HG02759 (cell line): ENCODE data around the gene LPIN2.
"Not testable (repeated sequence)": the region's sequence is repeated elsewhere in the genome, so short reads cannot be mapped to it uniquely, and the experiment has no call there.

Source experiments
- ATAC-seq: cut with Tn5 transposase; IDR thresholded peaks from one replicate; pipeline ENCODE4 v1.9.1; 2021; ENCODE audit warnings: mild to moderate bottlenecking, moderate library complexity; ENCODE audit not compliant: unreplicated experiment

The LPIN2 gene

DNA sequence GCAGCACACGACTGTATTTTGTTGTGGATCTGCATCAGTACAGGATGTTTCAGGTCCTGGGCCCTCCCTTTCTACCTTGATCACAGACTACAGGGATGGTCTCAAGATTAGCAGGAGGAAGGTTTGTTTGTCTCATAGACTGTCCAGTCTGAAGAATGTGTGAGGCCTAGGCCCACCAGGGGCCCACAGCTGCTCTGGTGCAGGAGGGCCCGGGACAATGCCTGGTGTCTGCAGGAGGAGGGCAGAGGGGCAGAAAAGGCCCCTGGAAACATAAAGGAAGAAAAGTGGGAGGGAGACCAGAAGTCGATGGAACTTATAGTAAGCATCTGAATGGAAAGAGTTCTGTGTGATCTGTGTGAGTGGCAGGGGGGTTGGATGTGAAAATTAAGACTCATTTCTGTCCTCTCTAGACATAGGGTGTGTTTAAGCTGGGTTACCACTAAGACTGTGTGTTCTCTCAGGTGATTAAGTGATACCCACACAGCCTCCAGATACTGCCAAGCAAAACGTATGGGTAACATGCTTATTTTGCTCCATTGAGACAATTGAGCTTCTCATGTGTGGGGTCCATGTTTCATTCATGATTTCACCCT lies 33.4 kb upstream of the LPIN2 start:
- ATAC-seq, result no peak

- ATAC-seq, result no peak
Observed at GRCh38 chr18:3044931-3045698, 32.2 kb upstream of the LPIN2 start.

DNA sequence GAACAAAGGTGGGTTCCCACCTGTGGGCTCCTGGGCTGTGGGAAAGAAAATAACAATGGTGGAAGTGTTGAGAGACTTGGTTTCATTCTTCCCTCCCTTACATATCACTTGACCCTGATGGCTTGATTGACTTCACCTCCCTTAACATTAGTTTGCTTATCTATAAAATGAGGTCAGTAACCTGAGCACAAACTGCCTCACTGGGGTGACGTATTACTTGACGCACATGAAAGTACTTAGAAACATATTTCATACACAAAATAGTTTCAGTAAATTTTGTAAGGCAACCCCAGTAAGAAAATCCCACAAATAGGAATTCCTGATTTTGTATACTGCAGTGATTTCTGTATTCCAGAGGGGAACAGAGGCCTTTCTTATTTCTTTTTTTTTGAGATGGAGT lies 29.4 kb upstream of the LPIN2 start:
- no peak for ATAC-seq

DNA sequence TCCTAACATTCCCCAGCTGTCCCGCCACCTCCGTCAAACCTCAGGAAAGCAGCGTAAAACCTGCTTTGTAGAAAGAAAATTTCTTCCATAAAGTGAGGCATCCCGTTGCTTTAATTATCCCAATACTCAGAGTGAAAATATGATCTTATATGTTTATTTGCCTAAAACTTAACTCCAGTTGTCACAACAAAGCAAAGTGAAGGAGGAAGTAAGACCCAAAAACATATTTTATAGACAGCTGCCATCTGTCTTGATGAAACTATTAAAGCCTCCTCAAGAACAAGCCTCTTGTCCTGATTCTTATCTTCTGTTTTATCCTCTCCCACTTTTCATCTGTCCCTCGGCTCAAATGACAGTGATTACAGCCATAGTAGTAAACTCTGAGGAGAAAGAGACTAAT lies 28.9 kb upstream of the LPIN2 start:
- no peak for ATAC-seq

DNA sequence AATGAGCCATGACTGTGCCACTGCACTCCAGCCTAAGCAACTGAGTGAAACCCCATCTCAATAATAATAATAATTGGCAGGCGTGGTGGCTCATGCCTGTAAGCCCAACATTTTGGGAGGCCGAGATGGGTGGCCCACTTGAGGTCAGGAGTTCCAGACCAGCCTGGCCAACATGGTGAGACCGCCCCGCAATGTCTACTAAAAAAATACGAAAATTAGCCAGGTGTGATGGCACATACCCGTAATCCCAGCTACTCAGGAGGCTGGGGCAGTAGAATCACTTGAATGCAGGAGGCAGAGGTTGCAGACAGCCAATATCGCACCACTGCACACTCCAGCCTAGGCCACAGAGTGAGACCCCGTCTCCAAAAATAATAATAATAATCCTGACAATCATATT lies 27.9 kb upstream of the LPIN2 start:
- ATAC-seq, result no peak

- no peak for ATAC-seq
Observed at GRCh38 chr18:3040173-3040572, 27.2 kb upstream of the LPIN2 start.

DNA sequence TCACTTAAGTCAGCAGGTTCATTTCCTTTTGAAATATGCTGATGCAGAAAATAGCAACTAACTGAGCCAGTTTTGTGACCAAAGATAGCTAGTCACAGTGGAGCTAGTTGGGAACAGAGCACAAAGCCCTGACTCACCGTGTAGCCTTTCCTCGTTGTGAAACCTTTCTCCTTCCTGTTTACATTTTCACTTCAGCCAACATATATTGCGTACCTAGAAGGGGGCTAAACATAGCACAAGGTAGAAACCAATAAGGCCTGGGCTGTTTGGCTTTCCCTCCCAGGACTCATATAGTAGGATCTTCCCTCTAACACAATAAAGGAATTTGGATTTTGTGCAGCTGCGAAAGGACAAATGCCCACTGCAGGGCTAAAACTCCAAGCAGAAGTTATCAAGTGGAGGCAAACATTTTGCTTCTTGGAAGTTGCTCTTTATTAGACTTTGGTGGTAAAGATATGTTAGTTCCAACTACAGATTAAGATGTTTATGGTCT lies 24.5 kb upstream of the LPIN2 start:
- peak; percentile 95 for ATAC-seq

- no peak for ATAC-seq
Observed at GRCh38 chr18:3036108-3036507, 23.2 kb upstream of the LPIN2 start.

DNA sequence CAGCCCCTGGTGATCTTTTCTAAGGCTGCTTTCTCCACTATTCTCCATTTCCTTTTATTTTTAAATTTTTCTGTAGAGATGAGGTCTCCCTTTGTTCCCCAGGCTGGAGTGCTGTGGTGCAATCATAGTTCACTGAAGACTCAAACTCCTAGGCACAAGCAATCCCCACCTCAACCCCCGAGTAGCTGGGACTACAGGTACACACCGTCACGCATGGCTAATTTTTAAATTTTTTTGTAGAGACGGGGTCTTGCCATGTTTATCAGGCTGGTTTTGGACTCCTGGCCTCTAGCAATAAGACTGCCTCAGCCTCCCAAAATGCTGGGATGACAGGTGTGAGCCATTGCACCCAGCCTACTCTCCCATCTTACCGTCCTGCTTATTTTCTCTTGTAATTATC lies 22.7 kb upstream of the LPIN2 start:
- no peak for ATAC-seq

- no peak for ATAC-seq
Observed at GRCh38 chr18:3032721-3033120, 19.8 kb upstream of the LPIN2 start.

DNA sequence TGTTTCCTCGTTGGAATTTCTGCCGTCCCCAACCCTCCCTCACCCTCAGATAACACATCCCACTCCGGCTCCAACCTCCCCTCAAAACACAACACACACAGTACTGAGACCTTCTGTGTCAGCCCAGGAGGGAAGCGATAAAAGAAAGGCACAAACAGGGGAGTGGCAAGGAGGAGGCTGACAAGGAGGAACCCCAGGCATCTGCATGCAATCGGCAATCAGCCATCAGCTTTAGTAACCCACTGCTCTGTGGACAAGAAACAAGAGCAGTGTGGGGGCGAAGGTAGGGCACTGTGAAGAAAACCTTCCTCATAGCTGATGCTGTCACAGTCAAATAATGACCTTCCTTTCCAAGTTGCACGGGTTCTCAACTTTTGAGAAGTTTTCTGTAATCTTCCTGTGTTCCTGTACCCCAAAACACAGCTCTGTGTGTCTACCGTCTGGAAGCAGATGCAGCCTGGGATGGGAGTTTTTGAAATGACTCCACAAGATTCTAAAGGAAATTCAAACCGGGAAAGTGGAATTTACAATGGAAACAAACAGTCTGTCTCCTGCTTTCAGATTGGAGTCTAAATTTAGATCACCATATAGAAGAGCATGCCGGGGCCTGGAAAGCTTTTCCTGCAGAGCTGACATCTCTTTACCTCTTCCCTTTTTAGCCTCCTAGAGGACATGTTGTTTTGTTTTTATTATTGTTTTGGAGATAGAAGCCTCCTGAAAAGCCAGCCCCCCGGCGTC lies 16.4 kb upstream of the LPIN2 start:
- ATAC-seq, result no peak

- ATAC-seq, result not testable (repeated sequence)
Observed at GRCh38 chr18:3028115-3028514, 15.2 kb upstream of the LPIN2 start.

GRCh38 chr18:3027370-3027891 lies 14.5 kb upstream of the LPIN2 start:
- no peak for ATAC-seq

DNA sequence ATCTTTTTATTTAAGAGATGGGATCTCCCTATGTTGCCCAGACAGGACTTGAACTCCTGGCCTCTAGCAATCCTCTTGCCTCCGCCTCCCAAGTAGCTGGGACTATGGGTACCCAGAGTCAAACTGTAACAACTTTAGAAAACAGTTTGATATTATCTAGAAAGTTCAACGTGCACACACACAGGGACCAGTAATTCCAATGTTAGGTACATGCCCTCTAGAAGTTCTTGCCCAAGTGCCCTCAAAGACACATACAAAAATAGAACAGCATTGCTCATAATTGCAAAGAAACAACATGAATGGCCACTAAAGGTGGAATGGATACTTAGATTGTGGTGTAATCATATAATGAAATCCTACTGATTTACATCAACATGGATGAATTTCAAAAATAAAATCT lies 12.6 kb upstream of the LPIN2 start:
- no peak for ATAC-seq

DNA sequence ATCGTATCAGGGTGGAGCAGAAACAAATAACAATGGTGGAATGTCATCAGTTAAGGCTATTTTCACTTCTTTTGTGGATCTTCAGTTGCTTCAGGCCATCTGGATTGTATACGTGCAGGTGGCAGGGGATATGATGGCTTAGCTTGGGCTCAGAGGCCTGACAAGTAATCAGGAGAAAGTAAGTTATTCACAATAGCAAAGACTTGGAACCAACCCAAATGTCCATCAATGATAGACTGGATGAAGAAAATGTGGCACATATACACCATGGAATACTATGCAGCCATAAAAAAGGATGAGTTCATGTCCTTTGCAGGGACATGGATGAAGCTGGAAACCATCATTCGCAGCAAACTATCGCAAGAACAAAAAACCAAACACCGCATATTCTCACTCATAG lies 10.7 kb upstream of the LPIN2 start:
- not testable (repeated sequence) for ATAC-seq

DNA sequence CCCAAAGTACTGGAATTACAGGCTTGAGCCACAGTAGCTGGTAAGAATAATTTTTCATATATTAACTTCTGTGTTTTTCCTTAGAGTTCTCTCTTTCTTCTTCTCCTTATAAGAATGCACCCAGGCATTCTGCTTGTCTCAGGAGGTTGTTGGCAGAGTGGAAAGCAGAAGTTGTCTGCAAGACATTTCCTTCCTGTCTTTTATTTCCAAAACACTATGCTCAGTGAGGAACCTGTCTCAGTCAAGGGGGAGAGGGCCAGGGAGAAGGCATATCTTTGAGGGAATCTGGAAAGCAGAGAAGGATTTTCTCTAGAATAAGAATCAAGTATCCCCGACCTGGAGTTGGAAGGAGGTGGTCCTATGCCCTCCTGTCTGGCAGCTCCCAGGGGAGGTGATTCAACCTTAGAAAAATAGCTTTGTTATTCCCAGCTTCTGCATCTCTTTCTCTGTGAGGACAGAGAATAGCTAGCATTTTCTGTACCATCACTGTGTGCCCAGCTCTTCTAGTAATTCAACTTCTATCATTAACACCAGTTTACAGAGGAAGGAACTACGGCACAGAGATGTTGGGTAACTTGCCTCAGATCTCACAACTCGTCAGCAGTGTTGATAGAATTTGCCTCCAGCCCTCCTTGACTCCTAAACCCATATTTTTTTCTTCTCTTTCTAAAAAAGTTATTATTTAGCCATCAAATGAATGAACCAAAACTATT lies 3.8 kb upstream of the LPIN2 start:
- no peak for ATAC-seq

GRCh38 chr18:3015851-3016250 lies 2.9 kb upstream of the LPIN2 start:
- no peak for ATAC-seq

DNA sequence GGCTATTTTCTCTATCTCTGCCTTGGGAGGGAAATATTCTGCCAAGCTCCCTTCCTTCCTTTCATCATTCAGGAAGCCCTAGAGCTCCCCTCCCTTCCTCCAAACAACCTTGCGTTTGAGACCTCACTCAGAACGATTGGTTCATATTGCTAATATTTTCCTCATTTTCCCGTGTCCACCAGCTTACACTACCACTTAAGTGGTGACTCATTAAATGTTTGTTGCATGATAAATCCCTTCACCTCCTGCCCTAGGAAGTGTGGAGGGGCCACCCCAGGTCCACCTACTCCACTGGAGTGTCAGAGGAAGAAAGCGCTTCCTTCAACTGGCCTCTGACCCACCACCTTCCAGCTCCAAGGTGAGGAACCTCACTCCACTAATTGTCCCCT lies 2.3 kb upstream of the LPIN2 start:
- no peak for ATAC-seq

GRCh38 chr18:3014503-3015203 lies 1.7 kb upstream of the LPIN2 start:
- no peak for ATAC-seq
